A549 (cell line): ENCODE data around the gene KIAA0513. TPM values are rescaled to one million over a fixed set of nuclear protein-coding genes. Genes with fewer than 3 reads are reported as not detected.
A peak's percentile ranks its signal among the peaks of the same experiment; 100 is the strongest.

ENCODE experiments used
- ATAC-seq, 2 experiments: fragments of 200-7000 bp in 1 of 2; fragments of >200 bp in 1 of 2; cut with Nextera tagmentation in 1 of 2; cut with Tn5 transposase in 1 of 2; 3 replicates each; pipeline versions ENCODE4 v1.8.0 to v1.9.1; 2018 to 2020; ENCODE audit warnings: mild to moderate bottlenecking in 1 of 2, moderate library complexity in 1 of 2
- CTCF ChIA-PET: fragments of 300-600 bp; sonication (Branson Sonifier 250); formaldehyde crosslinking; extraction: SDS; loops from one replicate; lab custom pipeline; 2021; ENCODE audit warnings: antibody characterized with exemption, inconsistent platforms; lab: Yijun Ruan, JAX
- POLR2A ChIA-PET: fragments of 350-600 bp; formaldehyde crosslinking; extraction: SDS; loops from one replicate; lab custom pipeline; 2021; ENCODE audit warnings: antibody characterized with exemption, inconsistent platforms; lab: Yijun Ruan, JAX
- DNase-seq, 2 experiments: peaks; one replicate each; pipeline versions ENCODE4 v3.0.0 to v3.0.0-alpha.2; 2011 to 2016; ENCODE audit warnings: low read depth in 1 of 2, low spot score in 1 of 2
- FAIRE-seq: peaks from 2 replicates; lab custom pipeline; 2011; peaks lifted over from hg19 to GRCh38; lab: Jason Lieb, UNC
- H3K27ac ChIP-seq, 2 experiments: fragments of >200 bp; sonication (Bioruptor Twin); formaldehyde crosslinking; 3 replicates each; pipeline ENCODE4 v1.5.1; 2016 to 2017
- H3K4me1 ChIP-seq: fragments of >200 bp; sonication (Bioruptor Twin); formaldehyde crosslinking; 3 replicates; pipeline ENCODE4 v1.6.1; 2016
- H3K4me2 ChIP-seq: fragments of >200 bp; sonication (Bioruptor Twin); formaldehyde crosslinking; 3 replicates; pipeline ENCODE4 v1.6.1; 2016
- H3K4me3 ChIP-seq: fragments of >200 bp; sonication (Bioruptor Twin); formaldehyde crosslinking; 3 replicates; pipeline ENCODE4 v1.5.1; 2016
- H3K9me3 ChIP-seq: fragments of >200 bp; sonication (Bioruptor Twin); formaldehyde crosslinking; 3 replicates; pipeline ENCODE4 v1.6.1; 2016
- BHLHE40 ChIP-seq: IDR thresholded peaks from 2 replicates; pipeline ENCODE4 v1.6.1; 2012; ENCODE audit warnings: low read depth, low read length, inconsistent platforms
- CBX2 ChIP-seq: fragments of 200-600 bp; sonication (generic); IDR thresholded peaks from 2 replicates; pipeline ENCODE4 v1.6.1; 2016; ENCODE audit warnings: low read depth, mild to moderate bottlenecking, borderline replicate concordance
- ESRRA ChIP-seq: fragments of 150-350 bp; IDR thresholded peaks from 2 replicates; pipeline ENCODE4 v1.6.1; 2014; ENCODE audit warnings: mild to moderate bottlenecking, low read length, borderline replicate concordance
- HDAC2 ChIP-seq: fragments of 200-600 bp; sonication (generic); IDR thresholded peaks from 2 replicates; pipeline ENCODE4 v1.6.1; 2016
- HEYL ChIP-seq: fragments of 250-450 bp; sonication (Bioruptor Pico); IDR thresholded peaks from 2 replicates; pipeline ENCODE4 v1.8.0; 2021; ENCODE audit warnings: mild to moderate bottlenecking, moderate library complexity
- HOXB13 ChIP-seq: fragments of 250-450 bp; sonication (Bioruptor Pico); IDR thresholded peaks from 2 replicates; pipeline ENCODE4 v1.5.0; 2020; ENCODE audit warnings: low read depth, mild to moderate bottlenecking, moderate library complexity
- KDM1A ChIP-seq: fragments of 200-600 bp; sonication (generic); IDR thresholded peaks from 2 replicates; pipeline ENCODE4 v1.6.1; 2016; ENCODE audit warnings: low read depth, mild to moderate bottlenecking
- KDM5A ChIP-seq: fragments of 200-600 bp; sonication (generic); IDR thresholded peaks from 2 replicates; pipeline ENCODE4 v1.6.1; 2016; ENCODE audit warnings: antibody characterized with exemption, mild to moderate bottlenecking
- MYC ChIP-seq: IDR thresholded peaks from 2 replicates; pipeline ENCODE4 v1.6.1; 2012; ENCODE audit warnings: mild to moderate bottlenecking, inconsistent platforms, low read length, improper control_type of control experiment, borderline replicate concordance
- NFE2L2 ChIP-seq: fragments of 150-350 bp; conservative IDR thresholded peaks from 2 replicates; pipeline ENCODE4 v1.6.1; 2014; ENCODE audit warnings: low read length
- POLR2A ChIP-seq: IDR thresholded peaks from 2 replicates; pipeline ENCODE4 v1.6.1; 2012; ENCODE audit warnings: mild to moderate bottlenecking, low read length
- SMC3 ChIP-seq: fragments of >200 bp; sonication (Bioruptor Twin); formaldehyde crosslinking; IDR thresholded peaks from 3 replicates; pipeline ENCODE4 v1.6.1; 2018; ENCODE audit warnings: inconsistent platforms
- TFCP2L1 ChIP-seq: fragments of 250-450 bp; sonication (Bioruptor Pico); IDR thresholded peaks from 2 replicates; pipeline ENCODE4 v1.5.0; 2021; ENCODE audit warnings: mild to moderate bottlenecking
- ZFP36 ChIP-seq: fragments of 450-650 bp; IDR thresholded peaks from 2 replicates; pipeline ENCODE4 v1.6.1; 2014; ENCODE audit warnings: borderline replicate concordance; ENCODE audit not compliant: partially characterized antibody
- WGBS: methylation state at CpG from one replicate; pipeline ENCODE4 v1.1.6; 2017; ENCODE audit errors: missing lambda C conversion rate; 5-methylcytosine and 5-hydroxymethylcytosine counted together
- polyA plus RNA-seq, 4 experiments: library from polyadenylated mRNA; depleted of rRNA in 3 of 4; stranded (reverse); fragments of >200 nt; fragmentation: RNase III in 1 of 4; extraction: RNeasy Plus Mini Kit Qiagen cat#74134 plus additional on column Dnase treatment in 1 of 4; gene quantifications; 2 replicates in 3 of 4; 3 replicates in 1 of 4; pipeline ENCODE4 v1.2.3, GENCODE V29; 2011 to 2017
- TF ChIP-seq, protein P1 (sequence below): fragments of 250-450 bp; sonication (Bioruptor Pico); IDR thresholded peaks from 2 replicates; pipeline ENCODE4 v1.5.0; 2021; ENCODE audit warnings: mild to moderate bottlenecking, moderate library complexity, borderline replicate concordance
- TF ChIP-seq, protein P2 (sequence below): fragments of >200 bp; sonication (Bioruptor Twin); formaldehyde crosslinking; IDR thresholded peaks from 2 replicates; pipeline ENCODE4 v1.6.1; 2016
- TF ChIP-seq, protein P3 (sequence below): fragments of >200 bp; sonication (Bioruptor Twin); formaldehyde crosslinking; IDR thresholded peaks from 3 replicates; pipeline ENCODE4 v1.6.1; 2016
- TF ChIP-seq, protein P4 (sequence below): IDR thresholded peaks from 2 replicates; pipeline ENCODE4 v1.6.1; 2012; ENCODE audit warnings: low read depth, borderline replicate concordance
- TF ChIP-seq, protein P5 (sequence below): fragments of >200 bp; sonication (Bioruptor Twin); formaldehyde crosslinking; IDR thresholded peaks from 3 replicates; pipeline ENCODE4 v1.5.1; 2016
- TF ChIP-seq, protein P6 (sequence below): IDR thresholded peaks from 2 replicates; pipeline ENCODE4 v1.6.1; 2012
- TF ChIP-seq, protein P7 (sequence below): fragments of 450-650 bp; IDR thresholded peaks from 2 replicates; pipeline ENCODE4 v1.6.1; 2014; ENCODE audit warnings: antibody characterized with exemption

Gene KIAA0513
- polyA plus RNA-seq, 2 of the 4 experiments (the other 2 are of a cell fraction) = 1.8 TPM

DNA sequence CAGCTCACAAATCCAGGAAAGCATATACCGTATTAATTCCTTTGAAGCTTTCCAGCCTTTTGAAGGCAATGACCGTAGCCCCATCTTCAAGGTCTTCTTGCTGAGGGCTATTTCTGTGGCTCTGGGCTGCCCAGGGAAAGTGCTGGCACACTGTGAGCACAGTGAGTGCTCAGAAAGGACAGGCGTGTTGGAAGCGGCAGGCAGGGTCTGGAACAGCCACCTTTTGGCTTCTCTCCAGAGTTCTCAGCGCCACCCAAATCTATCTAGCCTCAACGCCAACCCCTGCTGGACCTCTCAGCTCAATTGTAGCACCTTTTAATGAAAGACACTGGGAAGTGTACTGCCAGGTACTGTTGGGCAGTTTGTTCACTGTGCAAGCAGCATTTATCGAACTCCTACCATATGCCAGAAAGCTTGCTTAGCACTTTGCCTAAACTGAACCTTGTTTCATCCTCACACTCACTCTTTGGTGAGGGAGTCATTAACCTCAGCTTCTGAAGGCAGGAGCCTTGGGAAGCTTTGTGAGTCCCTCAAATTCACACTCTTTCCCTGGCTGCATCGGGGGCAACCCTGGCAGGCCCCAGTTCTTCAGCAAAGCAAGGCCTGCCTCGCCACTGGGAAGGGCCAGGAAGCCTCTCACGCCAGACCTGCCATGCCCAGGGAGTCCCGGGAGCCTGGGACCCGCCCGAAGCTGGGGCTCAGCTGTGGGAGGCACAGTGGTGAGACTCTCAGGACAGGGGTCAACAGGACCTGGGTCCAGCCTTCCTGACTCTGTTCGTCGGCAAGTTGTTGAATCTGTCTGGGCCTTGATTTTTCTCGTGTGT lies 98.2 kb downstream of the KIAA0513 start (continued):
- TF ChIP-seq, protein P1, sequence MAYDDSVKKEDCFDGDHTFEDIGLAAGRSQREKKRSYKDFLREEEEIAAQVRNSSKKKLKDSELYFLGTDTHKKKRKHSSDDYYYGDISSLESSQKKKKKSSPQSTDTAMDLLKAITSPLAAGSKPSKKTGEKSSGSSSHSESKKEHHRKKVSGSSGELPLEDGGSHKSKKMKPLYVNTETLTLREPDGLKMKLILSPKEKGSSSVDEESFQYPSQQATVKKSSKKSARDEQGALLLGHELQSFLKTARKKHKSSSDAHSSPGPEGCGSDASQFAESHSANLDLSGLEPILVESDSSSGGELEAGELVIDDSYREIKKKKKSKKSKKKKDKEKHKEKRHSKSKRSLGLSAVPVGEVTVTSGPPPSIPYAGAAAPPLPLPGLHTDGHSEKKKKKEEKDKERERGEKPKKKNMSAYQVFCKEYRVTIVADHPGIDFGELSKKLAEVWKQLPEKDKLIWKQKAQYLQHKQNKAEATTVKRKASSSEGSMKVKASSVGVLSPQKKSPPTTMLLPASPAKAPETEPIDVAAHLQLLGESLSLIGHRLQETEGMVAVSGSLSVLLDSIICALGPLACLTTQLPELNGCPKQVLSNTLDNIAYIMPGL (CRISPR knock-in tag) = no peak
- TF ChIP-seq, all 56 proteins: peak for 0

DNA sequence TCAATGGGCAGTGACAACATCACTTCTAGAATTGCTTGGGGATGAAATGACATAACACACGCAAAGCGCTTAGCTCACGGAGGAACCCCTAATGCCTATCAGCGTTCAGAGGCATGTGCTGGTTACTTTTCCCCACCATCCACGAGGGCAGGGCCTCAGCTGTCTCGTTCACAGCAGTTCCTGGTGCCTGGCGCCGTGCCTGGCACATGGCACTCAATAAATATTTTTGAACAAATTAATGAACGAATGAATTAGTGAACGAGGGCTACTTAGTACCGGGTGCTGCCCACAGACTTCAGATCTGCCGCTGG lies 98.8 kb downstream of the KIAA0513 start:
- POLR2A ChIA-PET = no interaction called here
- no peak for DNase-seq
- Histone ChIP-seq H3K27ac (peak overlapping the region in 1 of 2 experiments; percentile 29; a peak in 1 of 6 replicates), H3K9me3 (peaks cover 3% of the 10 kb centered on the region; the same call in 2 of the 3 replicates), H3K4me3 (no peak overlapping the region), H3K4me1 (0 out of 3 replicates have a peak, but pooled peaks cover 3% of the 10 kb centered on the region), H3K4me2 (no peak overlapping the region)
- CTCF ChIA-PET = interaction anchor here (0.6 to 8.8 kb wide), 4 partner anchors 9 to 14 kb away, joined by 3 to 59 read pairs (median 5); no protein-coding TSS in a partner anchor
- 86% methylated on average over 12 of the region's 12 CpGs for WGBS
- TF ChIP-seq KDM5A = no peak
- TF ChIP-seq, protein P2, sequence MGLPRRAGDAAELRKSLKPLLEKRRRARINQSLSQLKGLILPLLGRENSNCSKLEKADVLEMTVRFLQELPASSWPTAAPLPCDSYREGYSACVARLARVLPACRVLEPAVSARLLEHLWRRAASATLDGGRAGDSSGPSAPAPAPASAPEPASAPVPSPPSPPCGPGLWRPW = no peak
- no peak for TF ChIP-seq HDAC2
- TF ChIP-seq SMC3 = no peak
- TF ChIP-seq ESRRA = no peak
- TF ChIP-seq, protein P3, sequence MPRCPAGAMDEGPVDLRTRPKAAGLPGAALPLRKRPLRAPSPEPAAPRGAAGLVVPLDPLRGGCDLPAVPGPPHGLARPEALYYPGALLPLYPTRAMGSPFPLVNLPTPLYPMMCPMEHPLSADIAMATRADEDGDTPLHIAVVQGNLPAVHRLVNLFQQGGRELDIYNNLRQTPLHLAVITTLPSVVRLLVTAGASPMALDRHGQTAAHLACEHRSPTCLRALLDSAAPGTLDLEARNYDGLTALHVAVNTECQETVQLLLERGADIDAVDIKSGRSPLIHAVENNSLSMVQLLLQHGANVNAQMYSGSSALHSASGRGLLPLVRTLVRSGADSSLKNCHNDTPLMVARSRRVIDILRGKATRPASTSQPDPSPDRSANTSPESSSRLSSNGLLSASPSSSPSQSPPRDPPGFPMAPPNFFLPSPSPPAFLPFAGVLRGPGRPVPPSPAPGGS = no peak
- no peak for TF ChIP-seq POLR2A
- no peak for FAIRE-seq
- no peak; a peak in 1 of 6 replicates for ATAC-seq

DNA sequence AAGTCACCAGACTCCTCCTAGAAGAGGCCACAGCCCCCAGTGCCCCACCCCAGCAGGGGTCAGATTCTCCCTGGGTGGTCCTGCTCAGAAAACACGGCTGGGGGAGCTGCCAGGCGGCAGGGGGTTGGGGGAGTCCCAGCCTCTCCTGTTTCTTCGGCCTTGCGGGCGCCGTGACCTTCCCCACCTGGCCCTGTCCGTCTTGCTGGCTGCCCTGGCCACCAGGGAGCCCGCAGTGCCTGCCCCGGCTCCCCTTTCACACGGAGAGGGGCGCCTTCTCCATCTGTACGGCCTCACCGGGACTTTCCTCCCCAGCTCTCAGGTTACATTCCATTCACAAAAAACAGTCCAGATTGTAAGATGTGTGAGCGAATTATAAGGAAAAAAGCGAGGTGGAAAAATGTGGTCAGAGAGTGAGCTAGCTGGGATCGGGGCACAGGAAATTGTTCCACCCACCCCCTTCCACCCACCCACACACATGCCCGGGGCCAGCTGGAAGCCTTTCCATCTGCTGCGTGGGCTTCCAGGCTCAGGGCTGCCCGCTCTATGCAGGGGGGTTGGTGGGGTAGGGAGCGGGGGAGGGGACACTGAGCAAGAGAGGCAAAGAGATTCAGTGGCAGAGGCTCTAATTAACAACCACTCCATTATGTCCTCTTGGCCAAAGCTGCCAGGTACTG lies 99.2 kb downstream of the KIAA0513 start:
- H3K4me2 ChIP-seq = no peak overlapping the region
- no peak for DNase-seq
- TF ChIP-seq, protein P4, sequence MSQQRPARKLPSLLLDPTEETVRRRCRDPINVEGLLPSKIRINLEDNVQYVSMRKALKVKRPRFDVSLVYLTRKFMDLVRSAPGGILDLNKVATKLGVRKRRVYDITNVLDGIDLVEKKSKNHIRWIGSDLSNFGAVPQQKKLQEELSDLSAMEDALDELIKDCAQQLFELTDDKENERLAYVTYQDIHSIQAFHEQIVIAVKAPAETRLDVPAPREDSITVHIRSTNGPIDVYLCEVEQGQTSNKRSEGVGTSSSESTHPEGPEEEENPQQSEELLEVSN = no peak
- TF ChIP-seq, protein P5, sequence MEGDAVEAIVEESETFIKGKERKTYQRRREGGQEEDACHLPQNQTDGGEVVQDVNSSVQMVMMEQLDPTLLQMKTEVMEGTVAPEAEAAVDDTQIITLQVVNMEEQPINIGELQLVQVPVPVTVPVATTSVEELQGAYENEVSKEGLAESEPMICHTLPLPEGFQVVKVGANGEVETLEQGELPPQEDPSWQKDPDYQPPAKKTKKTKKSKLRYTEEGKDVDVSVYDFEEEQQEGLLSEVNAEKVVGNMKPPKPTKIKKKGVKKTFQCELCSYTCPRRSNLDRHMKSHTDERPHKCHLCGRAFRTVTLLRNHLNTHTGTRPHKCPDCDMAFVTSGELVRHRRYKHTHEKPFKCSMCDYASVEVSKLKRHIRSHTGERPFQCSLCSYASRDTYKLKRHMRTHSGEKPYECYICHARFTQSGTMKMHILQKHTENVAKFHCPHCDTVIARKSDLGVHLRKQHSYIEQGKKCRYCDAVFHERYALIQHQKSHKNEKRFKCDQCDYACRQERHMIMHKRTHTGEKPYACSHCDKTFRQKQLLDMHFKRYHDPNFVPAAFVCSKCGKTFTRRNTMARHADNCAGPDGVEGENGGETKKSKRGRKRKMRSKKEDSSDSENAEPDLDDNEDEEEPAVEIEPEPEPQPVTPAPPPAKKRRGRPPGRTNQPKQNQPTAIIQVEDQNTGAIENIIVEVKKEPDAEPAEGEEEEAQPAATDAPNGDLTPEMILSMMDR = no peak
- TF ChIP-seq TFCP2L1 (no peak), MYC (no peak), KDM1A (no peak), BHLHE40 (no peak), NFE2L2 (no peak), CBX2 (no peak), ZFP36 (no peak), HOXB13 (CRISPR knock-in tag) (no peak), HEYL (CRISPR knock-in tag) (no peak)
- TF ChIP-seq, protein P6, sequence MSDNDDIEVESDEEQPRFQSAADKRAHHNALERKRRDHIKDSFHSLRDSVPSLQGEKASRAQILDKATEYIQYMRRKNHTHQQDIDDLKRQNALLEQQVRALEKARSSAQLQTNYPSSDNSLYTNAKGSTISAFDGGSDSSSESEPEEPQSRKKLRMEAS = no peak
- TF ChIP-seq, protein P7, sequence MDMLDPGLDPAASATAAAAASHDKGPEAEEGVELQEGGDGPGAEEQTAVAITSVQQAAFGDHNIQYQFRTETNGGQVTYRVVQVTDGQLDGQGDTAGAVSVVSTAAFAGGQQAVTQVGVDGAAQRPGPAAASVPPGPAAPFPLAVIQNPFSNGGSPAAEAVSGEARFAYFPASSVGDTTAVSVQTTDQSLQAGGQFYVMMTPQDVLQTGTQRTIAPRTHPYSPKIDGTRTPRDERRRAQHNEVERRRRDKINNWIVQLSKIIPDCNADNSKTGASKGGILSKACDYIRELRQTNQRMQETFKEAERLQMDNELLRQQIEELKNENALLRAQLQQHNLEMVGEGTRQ = no peak
- peaks cover 3% of the 10 kb centered on the region; the same call in 2 of the 3 replicates for H3K9me3 ChIP-seq
- ATAC-seq = peak in 1 of 2 experiments; percentile 13; a peak in 1 of 6 replicates
- CTCF ChIA-PET = interaction anchor here (0.6 to 8.8 kb wide), 4 partner anchors 9 to 118 kb away, joined by 3 to 59 read pairs (median 3); no protein-coding TSS in a partner anchor
- POLR2A ChIA-PET = no interaction called here
- no peak overlapping the region for H3K4me3 ChIP-seq
- FAIRE-seq = no peak
- H3K4me1 ChIP-seq = 0 out of 3 replicates have a peak, but pooled peaks cover 3% of the 10 kb centered on the region
- 71% methylated on average over 18 of the region's 20 CpGs for WGBS
- H3K27ac ChIP-seq = peak overlapping the region in 1 of 2 experiments; percentile 29; a peak in 1 of 6 replicates
